GM12878 (cell line): ENCODE data around the gene ERCC3. TPM values are rescaled to one million over a fixed set of nuclear protein-coding genes. Genes with fewer than 3 reads are reported as not detected.
"Not testable (repeated sequence)": the region's sequence is repeated elsewhere in the genome, so short reads cannot be mapped to it uniquely, and the experiment has no call there.

Experiments
- ATAC-seq: fragments of 200-7000 bp; cut with Tn5 transposase; 3 replicates; pipeline ENCODE4 v1.9.1; 2020; ENCODE audit warnings: mild to moderate bottlenecking, moderate library complexity
- BruUV-seq: library from RNA; stranded (reverse); fragments of 400-500 nt; replicated peaks from 2 replicates; lab custom pipeline; 2021; lab: Mats Ljungman, UMichigan
- CTCF ChIA-PET: fragments of 300-600 bp; sonication (Branson Sonifier 250); formaldehyde crosslinking; extraction: SDS; loops from one replicate; lab custom pipeline; 2021; ENCODE audit warnings: inconsistent platforms; lab: Yijun Ruan, JAX
- POLR2A ChIA-PET: fragments of 350-600 bp; formaldehyde crosslinking; extraction: SDS; loops from one replicate; lab custom pipeline; 2021; ENCODE audit warnings: inconsistent platforms; lab: Charles Lee
- RAD21 ChIA-PET: fragments of 300-600 bp; sonication (Branson Sonifier 250); formaldehyde crosslinking; loops from one replicate; lab custom pipeline; 2023; ENCODE audit warnings: antibody characterized with exemption; ENCODE audit not compliant: unreplicated experiment; lab: Charles Lee
- SMC1A ChIA-PET: fragments of 300-600 bp; sonication (Branson Sonifier 250); formaldehyde crosslinking; loops from one replicate; lab custom pipeline; 2023; ENCODE audit not compliant: unreplicated experiment, uncharacterized antibody; lab: Charles Lee
- DNase-seq: peaks from one replicate; pipeline ENCODE4 v3.0.0-alpha.2; 2011; ENCODE audit warnings: low read depth, low spot score
- FAIRE-seq: peaks from 3 replicates; lab custom pipeline; 2011; peaks lifted over from hg19 to GRCh38; lab: Jason Lieb, UNC
- H2AFZ ChIP-seq: 2 replicates; pipeline ENCODE4 v1.6.0; 2011; ENCODE audit warnings: low read depth, low read length, control low read depth; ENCODE audit not compliant: control insufficient read depth
- H3K27ac ChIP-seq: 2 replicates; pipeline ENCODE4 v1.5.1; 2011; ENCODE audit warnings: control low read depth; ENCODE audit not compliant: control insufficient read depth, insufficient read depth
- H3K27me3 ChIP-seq, 2 experiments: replicated peaks in 1 of 2; 2 replicates each; pipeline versions ENCODE4 v1.6.0 to v1.6.1; 2011; ENCODE audit warnings: low read length in 1 of 2; ENCODE audit not compliant: control insufficient read depth in 2 of 2, insufficient read depth in 2 of 2
- H3K36me3 ChIP-seq, 2 experiments: 2 replicates each; pipeline ENCODE4 v1.5.1; 2011; ENCODE audit warnings: low read length in 1 of 2; ENCODE audit not compliant: control insufficient read depth in 2 of 2, insufficient read depth in 2 of 2
- H3K4me1 ChIP-seq: 2 replicates; pipeline ENCODE4 v1.6.1; 2011; ENCODE audit warnings: mild to moderate bottlenecking, low read length, moderate library complexity, mixed read lengths; ENCODE audit not compliant: control insufficient read depth, insufficient read depth
- H3K4me2 ChIP-seq: 2 replicates; pipeline ENCODE4 v1.6.0; 2011; ENCODE audit warnings: control low read depth; ENCODE audit not compliant: control insufficient read depth, insufficient read depth
- H3K4me3 ChIP-seq: fragments of 200-600 bp; sonication (generic); 2 replicates; pipeline ENCODE4 v1.5.1; 2016
- H3K79me2 ChIP-seq: 2 replicates; pipeline ENCODE4 v1.6.0; 2011; ENCODE audit warnings: low read length; ENCODE audit not compliant: control insufficient read depth, insufficient read depth
- H3K9ac ChIP-seq: 2 replicates; pipeline ENCODE4 v1.8.0; 2011; ENCODE audit warnings: low read length, control low read depth, mixed read lengths; ENCODE audit not compliant: control insufficient read depth, insufficient read depth
- H3K9me3 ChIP-seq: replicated peaks from 3 replicates; pipeline ENCODE4 v1.5.1; 2011; ENCODE audit warnings: mild to moderate bottlenecking, low read length; ENCODE audit not compliant: control insufficient read depth, insufficient read depth
- H4K20me1 ChIP-seq: 2 replicates; pipeline ENCODE4 v1.6.0; 2011; ENCODE audit not compliant: control insufficient read depth, insufficient read depth
- ASH2L ChIP-seq: fragments of 300-600, 200-600 bp; sonication (generic); IDR thresholded peaks from 2 replicates; pipeline ENCODE4 v1.6.1; 2017; ENCODE audit warnings: low read depth, mild to moderate bottlenecking, borderline replicate concordance
- BACH1 ChIP-seq: fragments of 450-650 bp; IDR thresholded peaks from 2 replicates; pipeline ENCODE4 v1.6.1; 2017; ENCODE audit warnings: mild to moderate bottlenecking, borderline replicate concordance
- CHD4 ChIP-seq: fragments of 200-600 bp; sonication (generic); IDR thresholded peaks from 2 replicates; pipeline ENCODE4 v1.6.1; 2016; ENCODE audit warnings: mild to moderate bottlenecking
- SREBF1 ChIP-seq: IDR thresholded peaks from 2 replicates; pipeline ENCODE4 v1.6.1; 2012; ENCODE audit warnings: mild to moderate bottlenecking, low read length
- ZNF24 ChIP-seq: fragments of 450-650 bp; IDR thresholded peaks from 2 replicates; pipeline ENCODE4 v1.6.1; 2017; ENCODE audit warnings: antibody characterized with exemption, mild to moderate bottlenecking
- WGBS: methylation state at CpG from one replicate; pipeline ENCODE4 v1.1.6; 2016; ENCODE audit warnings: low lambda C conversion rate; ENCODE audit not compliant: insufficient replicate concordance, insufficient coverage; ENCODE audit errors: missing lambda C conversion rate; 5-methylcytosine and 5-hydroxymethylcytosine counted together
- in situ Hi-C: fragments of 300-500 bp; cut with MboI; formaldehyde crosslinking; loops from 9 replicates; pipeline ENCODE4 v1.14.3; 2018; ENCODE audit warnings: mixed read lengths
- intact Hi-C: fragments of 100-400 bp; cut with micrococcal nuclease; formaldehyde crosslinking; loops from one replicate; pipeline ENCODE4 v1.14.2; 2022; ENCODE audit not compliant: unreplicated experiment
- polyA plus RNA-seq, 11 experiments: library from polyadenylated mRNA; depleted of rRNA in 4 of 11; unstranded in 6 of 11; stranded (reverse) in 5 of 11; fragments of >200 nt; fragmentation: Nextera tagmentation in 4 of 11; fragmentation: Illumina TruSeq in 1 of 11; extraction: Ambion mirVana in 4 of 11; extraction: Trizol in 1 of 11; gene quantifications; 1 replicate in 1 of 11; 2 replicates in 10 of 11; pipeline versions ENCODE4 v1.2.1 to v1.2.3, GENCODE V29; 2011 to 2016; ENCODE audit warnings: inconsistent platforms in 2 of 11, missing spikeins in 2 of 11, low read depth in 1 of 11
- total RNA-seq, 4 experiments: library from RNA; depleted of rRNA in 3 of 4; stranded (reverse); fragments of >200 nt in 3 of 4; fragmentation: Illumina TruSeq in 1 of 4; extraction: Trizol in 1 of 4; gene quantifications; 2 replicates each; pipeline versions ENCODE4 v1.2.1 to v1.2.3, GENCODE V29; 2013 to 2021
- TF ChIP-seq, protein P1 (sequence below), 3 experiments: IDR thresholded peaks in 2 of 3; conservative IDR thresholded peaks in 1 of 3; 2 replicates each; pipeline ENCODE4 v1.5.1; 2011; ENCODE audit warnings: low read depth in 3 of 3, low read length in 3 of 3, mild to moderate bottlenecking in 3 of 3, control low read depth in 2 of 3, moderate library complexity in 2 of 3, inconsistent platforms in 1 of 3, mixed read lengths in 1 of 3; ENCODE audit not compliant: control insufficient read depth in 2 of 3, insufficient read depth in 1 of 3; ENCODE audit errors: extremely low read depth in 1 of 3
- TF ChIP-seq, protein P2 (sequence below): fragments of 450-650 bp; IDR thresholded peaks from 2 replicates; pipeline ENCODE4 v1.6.1; 2014; ENCODE audit warnings: mild to moderate bottlenecking

Gene ERCC3
- total and polyA plus RNA-seq, 10 of the 15 experiments (the other 5 are each of a cell fraction or from before 2014, with no cell fraction given): 17.1 to 64.8 (median 42.8) TPM

DNA sequence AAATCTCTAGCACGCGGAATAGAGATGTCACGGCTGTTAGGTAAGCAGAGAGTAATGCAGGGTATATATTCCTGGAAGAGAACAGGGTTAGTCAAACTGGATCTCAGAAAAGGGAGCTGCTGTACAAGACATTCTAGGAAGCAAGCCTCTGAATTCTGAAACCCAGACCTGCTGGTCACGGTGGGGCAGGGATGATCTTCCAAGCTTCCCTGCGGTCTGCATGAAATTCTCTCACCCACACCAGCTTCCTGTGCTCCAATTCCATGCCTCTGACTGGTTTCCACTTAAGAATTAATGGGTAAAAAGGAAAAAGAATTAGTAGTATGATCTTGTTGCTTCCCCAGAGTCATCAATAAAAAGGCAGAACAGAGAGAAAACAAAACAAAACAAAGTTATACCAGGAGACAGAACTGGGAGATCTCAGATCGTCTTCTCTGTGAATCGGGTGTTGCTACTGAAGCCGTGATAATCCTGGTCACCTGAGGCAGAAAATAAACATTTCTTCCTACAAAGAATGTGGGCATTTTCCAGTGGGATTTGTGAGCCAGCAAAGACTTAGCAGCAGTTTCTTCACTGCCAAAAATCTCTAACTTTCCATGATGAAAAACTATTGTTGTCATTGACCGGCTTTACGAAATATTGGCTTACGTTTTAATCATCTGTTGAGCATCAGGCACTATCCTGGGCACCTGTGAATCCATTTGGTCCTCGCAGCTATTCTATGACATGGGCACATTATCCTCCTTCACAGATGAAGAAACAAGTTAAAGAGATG is 68.6 kb downstream of the ERCC3 start (continued):
- TF ChIP-seq, protein P1, sequence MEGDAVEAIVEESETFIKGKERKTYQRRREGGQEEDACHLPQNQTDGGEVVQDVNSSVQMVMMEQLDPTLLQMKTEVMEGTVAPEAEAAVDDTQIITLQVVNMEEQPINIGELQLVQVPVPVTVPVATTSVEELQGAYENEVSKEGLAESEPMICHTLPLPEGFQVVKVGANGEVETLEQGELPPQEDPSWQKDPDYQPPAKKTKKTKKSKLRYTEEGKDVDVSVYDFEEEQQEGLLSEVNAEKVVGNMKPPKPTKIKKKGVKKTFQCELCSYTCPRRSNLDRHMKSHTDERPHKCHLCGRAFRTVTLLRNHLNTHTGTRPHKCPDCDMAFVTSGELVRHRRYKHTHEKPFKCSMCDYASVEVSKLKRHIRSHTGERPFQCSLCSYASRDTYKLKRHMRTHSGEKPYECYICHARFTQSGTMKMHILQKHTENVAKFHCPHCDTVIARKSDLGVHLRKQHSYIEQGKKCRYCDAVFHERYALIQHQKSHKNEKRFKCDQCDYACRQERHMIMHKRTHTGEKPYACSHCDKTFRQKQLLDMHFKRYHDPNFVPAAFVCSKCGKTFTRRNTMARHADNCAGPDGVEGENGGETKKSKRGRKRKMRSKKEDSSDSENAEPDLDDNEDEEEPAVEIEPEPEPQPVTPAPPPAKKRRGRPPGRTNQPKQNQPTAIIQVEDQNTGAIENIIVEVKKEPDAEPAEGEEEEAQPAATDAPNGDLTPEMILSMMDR (IDR thresholded peaks at IDR 0.05 in 2 of 3, conservative IDR thresholded peaks at IDR 0.05 in 1 of 3; ENCODE audit: control insufficient read depth in 2 of 3, extremely low read depth in 1 of 3, insufficient read depth in 1 of 3, low read depth in 3 of 3, low read length in 3 of 3): no peak
- TF ChIP-seq ASH2L (no peak), ZNF24 (no peak), CHD4 (no peak), BACH1 (no peak), SREBF1 (no peak)
- TF ChIP-seq, protein P2, sequence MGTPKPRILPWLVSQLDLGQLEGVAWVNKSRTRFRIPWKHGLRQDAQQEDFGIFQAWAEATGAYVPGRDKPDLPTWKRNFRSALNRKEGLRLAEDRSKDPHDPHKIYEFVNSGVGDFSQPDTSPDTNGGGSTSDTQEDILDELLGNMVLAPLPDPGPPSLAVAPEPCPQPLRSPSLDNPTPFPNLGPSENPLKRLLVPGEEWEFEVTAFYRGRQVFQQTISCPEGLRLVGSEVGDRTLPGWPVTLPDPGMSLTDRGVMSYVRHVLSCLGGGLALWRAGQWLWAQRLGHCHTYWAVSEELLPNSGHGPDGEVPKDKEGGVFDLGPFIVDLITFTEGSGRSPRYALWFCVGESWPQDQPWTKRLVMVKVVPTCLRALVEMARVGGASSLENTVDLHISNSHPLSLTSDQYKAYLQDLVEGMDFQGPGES: no peak

DNA sequence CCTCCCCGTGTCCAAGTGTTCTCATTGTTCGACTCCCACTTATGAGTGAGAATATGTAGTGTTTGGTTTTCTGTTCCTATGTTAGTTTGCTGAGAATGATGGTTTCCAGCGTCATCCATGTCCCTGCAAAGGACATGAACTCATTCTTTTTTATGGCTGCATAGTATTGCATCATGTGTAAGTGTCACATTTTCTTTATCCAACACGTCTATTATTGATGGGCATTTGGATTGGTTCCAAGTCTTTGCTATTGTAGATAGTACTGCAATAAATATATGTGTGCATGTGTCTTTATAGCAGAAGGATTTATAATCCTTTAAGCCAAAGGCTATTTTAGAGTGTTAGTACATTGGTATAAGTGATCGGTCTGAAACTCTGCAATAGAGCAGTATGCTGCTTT is 69.8 kb downstream of the ERCC3 start:
- FAIRE-seq, H3K27ac ChIP-seq, H3K27me3 ChIP-seq, H3K4me1 ChIP-seq, H2AFZ ChIP-seq, RAD21 ChIA-PET, ATAC-seq, intact Hi-C loops, H3K9me3 ChIP-seq, H3K79me2 ChIP-seq, DNase-seq, H3K4me3 ChIP-seq, BruUV-seq, H3K36me3 ChIP-seq, POLR2A ChIA-PET, H3K9ac ChIP-seq, in situ Hi-C loops, H4K20me1 ChIP-seq, H3K4me2 ChIP-seq: not testable (repeated sequence)
- ChIA-PET CTCF (interaction anchor here (0.7 kb wide), 1 partner anchor 133 kb away, joined by 4 read pairs; no protein-coding TSS in a partner anchor), SMC1A (interaction anchor here (1.0 kb wide), 1 partner anchor 14 kb away, joined by 3 read pairs; no protein-coding TSS in a partner anchor)
- 35% methylated on average over 5 of the region's 5 CpGs for WGBS
